Keratinocyte (primary cell): ENCODE data around the gene BECN2.

Experiments
- EZH2 ChIP-seq: IDR thresholded peaks from one replicate; pipeline ENCODE4 v1.6.1; 2012; ENCODE audit warnings: inconsistent platforms, mild to moderate bottlenecking, low read length, moderate library complexity
- TF ChIP-seq, protein P1 (sequence below), 3 experiments: IDR thresholded peaks in 1 of 3; conservative IDR thresholded peaks in 1 of 3; optimal IDR thresholded peaks in 1 of 3; 2 replicates in 2 of 3; 3 replicates in 1 of 3; pipeline versions ENCODE3 to v1.5.1; 2011; ENCODE audit warnings: low read length in 3 of 3, mild to moderate bottlenecking in 3 of 3, moderate library complexity in 2 of 3, control low read depth in 1 of 3, inconsistent platforms in 1 of 3; ENCODE audit not compliant: insufficient read depth in 2 of 3; ENCODE audit errors: extremely low read depth in 1 of 3

DNA sequence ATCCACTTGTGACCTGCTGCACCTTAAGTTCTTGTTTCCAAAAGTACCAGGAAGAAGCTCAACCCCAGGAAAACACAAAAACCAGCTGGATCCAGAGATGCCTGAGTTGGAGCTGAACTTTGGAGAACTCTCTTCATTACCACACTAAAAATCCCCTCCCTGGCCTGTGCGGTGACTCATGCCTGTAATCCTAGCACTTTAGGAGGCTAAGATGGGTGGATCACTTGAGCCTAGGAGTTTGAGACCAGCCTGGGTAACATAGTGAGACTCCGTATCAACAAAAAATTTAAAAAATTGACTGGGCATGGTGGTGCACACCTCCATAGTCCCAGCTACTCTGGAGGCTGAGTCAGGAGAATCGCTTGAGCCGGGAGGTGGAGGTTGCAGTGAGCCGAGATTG lies 35.2 kb downstream of the BECN2 start:
- TF ChIP-seq, protein P1, sequence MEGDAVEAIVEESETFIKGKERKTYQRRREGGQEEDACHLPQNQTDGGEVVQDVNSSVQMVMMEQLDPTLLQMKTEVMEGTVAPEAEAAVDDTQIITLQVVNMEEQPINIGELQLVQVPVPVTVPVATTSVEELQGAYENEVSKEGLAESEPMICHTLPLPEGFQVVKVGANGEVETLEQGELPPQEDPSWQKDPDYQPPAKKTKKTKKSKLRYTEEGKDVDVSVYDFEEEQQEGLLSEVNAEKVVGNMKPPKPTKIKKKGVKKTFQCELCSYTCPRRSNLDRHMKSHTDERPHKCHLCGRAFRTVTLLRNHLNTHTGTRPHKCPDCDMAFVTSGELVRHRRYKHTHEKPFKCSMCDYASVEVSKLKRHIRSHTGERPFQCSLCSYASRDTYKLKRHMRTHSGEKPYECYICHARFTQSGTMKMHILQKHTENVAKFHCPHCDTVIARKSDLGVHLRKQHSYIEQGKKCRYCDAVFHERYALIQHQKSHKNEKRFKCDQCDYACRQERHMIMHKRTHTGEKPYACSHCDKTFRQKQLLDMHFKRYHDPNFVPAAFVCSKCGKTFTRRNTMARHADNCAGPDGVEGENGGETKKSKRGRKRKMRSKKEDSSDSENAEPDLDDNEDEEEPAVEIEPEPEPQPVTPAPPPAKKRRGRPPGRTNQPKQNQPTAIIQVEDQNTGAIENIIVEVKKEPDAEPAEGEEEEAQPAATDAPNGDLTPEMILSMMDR (optimal IDR thresholded peaks at IDR 0.05 in 1 of 3, IDR thresholded peaks at IDR 0.05 in 1 of 3, conservative IDR thresholded peaks at IDR 0.05 in 1 of 3; ENCODE audit: extremely low read depth in 1 of 3, insufficient read depth in 2 of 3, low read length in 3 of 3) = no peak
- TF ChIP-seq EZH2 = no peak
